ENCODE results near the gene C4orf50.
"Not testable (repeated sequence)": the region's sequence is repeated elsewhere in the genome, so short reads cannot be mapped to it uniquely, and the experiment has no call there.

- not testable (repeated sequence) for TF ChIP-seq CTCF, POLR2A (IDR thresholded peaks at IDR 0.05)
These were observed 14.7 kb downstream of the C4orf50 start for GRCh38 chr4:6003485-6003884.

Data from heart left ventricle (tissue), 13 donors.